GM19025 (cell line): ENCODE results near the gene LHX2.

ENCODE experiments used
- ATAC-seq: cut with Tn5 transposase; IDR thresholded peaks from one replicate; pipeline ENCODE4 v1.9.1; 2021; ENCODE audit warnings: mild to moderate bottlenecking, low read depth, moderate library complexity; ENCODE audit not compliant: unreplicated experiment

Gene LHX2

DNA sequence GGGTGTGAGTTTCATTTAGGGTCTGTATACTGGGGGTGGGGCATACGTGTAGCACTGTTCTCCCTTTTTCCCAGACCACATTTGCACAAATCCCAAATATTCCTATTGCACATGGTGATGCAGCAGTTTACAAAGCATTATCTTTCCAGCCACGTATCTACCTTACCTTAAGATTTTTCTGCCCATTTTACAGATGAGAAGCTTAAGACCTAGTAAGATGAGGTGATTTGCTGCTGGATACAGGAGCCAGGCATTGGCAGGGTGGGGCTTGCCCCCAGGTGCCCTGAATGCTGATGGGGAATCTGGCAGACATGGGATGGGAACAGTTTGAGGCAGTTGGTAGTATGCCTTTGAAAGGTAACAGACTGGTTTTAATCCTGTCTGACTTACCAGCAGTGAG lies 12.5 kb downstream of the LHX2 start:
- ATAC-seq = no peak

DNA sequence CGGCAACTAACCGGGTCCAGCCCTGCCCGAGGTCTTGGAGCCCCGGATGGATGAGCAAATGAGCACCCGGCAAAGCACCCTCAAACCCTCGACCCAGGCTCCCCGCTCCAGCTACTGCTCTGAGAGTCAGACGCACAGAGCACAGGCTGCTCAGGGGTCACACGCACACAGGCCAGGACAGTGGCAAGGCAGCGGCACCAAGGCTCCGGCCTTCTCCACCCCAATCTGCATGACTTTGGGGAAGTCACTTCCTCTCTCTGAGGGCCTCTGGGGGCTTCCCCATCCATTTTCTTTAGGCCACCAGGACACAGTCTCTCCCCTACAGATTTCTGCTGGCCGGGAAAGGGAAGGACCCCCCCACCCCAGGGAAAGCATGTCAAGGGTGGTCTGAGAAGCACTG lies 18.0 kb downstream of the LHX2 start:
- no peak for ATAC-seq

GRCh38 chr9:124030969-124031451 lies 19.4 kb downstream of the LHX2 start:
- no peak for ATAC-seq

GRCh38 chr9:124032247-124032646 lies 20.7 kb downstream of the LHX2 start:
- ATAC-seq = no peak

DNA sequence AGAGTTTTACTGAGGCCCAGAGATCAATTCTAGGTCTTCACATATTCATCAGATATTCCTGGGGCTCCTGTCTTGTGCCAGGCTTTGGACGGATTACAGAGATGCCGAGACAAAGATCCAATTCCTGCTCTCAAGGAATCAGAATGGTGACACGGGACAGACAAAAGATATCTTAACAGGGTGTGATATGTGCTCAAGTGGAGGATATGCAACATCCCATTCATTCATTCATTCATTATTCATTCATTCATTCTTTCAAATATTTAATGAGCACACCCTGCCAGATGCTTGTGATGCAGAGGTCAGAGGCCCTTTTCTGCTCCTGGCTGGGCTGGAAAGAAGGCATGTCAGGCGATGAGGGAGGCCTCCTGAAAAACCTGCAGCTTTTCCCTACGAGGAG lies 21.8 kb downstream of the LHX2 start:
- no peak for ATAC-seq

DNA sequence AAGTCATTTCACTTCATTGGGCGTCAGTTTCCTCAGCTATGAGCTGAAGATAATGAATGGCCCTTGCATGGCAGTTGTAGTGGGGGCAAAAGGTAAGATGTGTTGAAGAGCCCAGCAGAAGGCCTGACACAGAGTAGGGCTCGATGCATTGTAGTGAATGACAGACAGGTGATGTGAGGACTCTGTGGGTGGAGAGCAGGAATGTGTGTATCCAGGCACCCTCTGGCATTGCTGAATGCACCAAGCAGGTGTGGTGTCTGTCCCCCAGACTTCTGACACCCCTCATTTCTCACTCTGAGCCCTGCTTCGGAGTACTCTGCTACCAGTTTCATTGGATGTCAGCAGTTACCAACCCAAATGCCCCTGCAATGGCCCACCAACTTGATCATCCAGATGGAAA lies 22.4 kb downstream of the LHX2 start:
- ATAC-seq = no peak

DNA sequence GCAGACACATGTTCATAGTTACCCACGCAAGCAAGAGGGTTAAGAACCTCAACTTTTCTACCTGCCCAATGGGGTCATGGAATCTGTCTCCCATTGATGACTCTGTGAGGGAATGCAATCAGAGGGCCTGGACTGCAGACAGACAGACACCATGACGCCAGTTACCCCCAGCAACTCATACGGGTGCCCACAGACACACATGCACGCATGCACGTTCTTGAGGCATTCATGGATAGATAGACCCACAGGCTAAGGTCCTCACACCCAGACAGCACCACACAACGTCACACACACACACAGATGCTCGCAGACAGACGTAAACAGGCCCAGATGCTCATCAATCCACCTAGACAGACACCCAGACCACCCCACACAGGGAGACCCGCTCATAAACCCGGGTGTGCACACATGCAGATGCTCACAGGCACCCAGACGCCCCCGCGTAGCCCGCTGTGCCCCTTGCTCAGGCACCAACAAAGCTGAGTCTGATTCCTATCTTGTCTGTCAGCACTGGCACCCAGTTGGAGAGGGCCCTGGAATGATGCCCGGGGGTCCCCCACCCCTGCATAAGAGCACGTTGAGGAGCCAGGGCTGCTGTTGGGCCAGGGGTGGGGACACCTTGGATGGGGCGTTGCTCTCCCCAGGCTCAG lies 23.6 kb downstream of the LHX2 start:
- no peak for ATAC-seq

- no peak for ATAC-seq
Measured at GRCh38 chr9:124036578-124036977, 25.0 kb downstream of the LHX2 start.

DNA sequence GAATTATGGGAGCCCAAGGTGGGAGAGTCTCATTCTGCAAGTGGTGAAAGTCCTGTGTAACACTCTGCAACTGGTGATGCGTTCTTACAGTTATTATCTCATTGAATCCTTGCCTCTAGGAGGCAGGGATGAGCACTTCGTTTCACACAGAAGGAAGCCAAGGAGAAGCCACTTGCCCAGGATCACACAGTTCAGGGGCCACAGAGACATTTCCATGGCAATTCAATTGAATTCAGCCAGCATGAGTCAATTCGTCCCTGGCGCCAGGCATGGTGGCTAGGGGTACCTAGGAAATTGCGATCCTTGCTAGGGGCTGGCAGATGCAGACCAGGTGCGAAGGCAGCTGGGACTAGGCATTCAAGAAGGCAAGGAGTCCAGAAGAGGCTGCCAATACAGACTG lies 26.2 kb downstream of the LHX2 start:
- no peak for ATAC-seq

DNA sequence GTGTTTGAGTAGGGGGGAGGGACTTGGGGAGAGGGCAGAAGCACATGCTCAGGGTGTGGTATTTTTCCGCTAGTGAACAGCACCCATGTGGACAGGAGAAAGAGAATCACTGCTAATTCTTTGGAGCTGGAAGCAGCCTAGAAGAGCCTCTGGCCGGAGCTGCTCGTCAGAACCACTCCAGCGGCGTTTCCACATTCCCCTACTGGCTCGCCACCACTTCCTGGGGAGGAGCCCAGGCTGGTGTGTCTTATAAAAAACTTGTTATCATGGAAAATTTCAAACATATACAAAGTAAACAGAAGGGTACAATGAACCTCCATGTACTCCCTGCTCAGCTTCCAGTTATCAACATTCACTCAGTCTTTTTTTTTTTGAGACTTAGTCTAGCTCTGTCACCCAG lies 26.7 kb downstream of the LHX2 start:
- no peak for ATAC-seq

DNA sequence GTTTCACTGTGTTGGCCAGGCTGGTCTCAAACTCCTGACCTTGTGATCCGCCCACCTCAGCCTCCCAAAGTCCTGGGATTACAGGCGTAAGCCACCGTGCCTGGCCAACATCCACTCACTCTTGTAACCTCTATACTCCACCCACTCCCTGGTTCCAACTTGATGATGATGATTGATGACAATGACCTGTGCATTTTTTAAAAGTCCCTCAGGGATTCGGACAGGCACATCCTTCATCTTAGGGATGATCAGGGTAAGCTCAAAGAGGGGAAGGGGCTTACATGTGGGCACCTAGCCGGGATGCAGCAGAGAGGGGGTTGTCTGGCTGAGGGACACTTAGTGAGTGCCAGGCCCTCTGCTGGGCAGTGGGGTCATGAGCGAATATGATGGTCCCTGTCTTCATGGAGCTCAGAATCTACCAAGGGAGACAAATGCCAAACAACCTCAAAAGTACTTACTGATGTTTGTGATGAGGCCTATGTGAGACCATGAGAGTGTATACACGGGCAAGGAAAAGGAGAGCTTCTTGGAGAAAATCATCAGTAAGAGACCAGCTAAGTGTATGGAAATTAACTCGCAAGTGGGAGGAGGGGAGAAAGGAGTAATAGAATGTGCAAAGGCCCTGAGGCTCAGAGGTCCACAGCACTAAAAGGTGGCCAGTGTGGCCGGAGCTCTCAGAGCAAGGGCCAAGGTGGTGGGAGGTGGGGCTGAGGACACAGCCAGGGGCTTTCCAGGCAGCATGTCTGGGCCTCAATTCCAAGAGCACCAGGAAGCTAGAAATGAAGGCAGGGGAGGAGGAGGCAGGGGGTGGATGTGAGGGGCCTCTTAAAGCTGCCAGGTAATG lies 27.4 kb downstream of the LHX2 start:
- ATAC-seq = no peak

DNA sequence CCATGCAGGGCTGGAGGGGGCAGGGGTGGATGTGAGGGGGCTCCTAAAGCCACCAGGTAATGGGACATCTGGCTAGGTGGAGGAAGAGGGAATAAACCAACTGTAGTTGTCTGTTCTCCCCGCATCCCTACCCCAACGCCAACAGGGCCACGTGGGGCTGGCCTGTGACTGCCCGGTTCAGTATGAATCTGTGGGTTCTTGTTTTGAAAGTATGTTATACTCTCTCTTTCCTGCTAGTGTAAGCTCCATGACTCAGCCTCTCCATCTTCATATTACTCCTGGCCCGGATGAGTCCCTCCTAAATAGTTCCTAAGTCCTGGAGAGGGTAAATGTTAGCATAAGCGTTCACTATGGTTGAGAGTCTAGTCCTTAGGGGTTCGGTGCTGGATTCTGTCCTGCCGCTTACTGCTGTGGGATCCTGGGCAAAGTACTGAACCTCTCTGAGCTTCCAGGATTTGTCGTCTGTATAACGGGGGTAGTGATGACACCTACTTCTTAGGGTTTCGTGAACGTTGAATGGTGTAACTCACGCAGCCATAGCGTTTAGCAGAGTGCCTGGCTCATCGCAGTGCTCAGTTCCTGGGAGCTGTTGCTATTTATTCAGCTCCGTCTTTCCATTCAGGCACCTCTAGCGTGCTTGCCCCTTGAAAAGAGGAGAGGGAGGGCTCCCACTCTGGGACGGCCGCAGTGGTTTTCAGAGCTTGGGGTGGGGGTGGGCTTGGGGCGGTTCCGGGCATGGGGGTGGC lies 28.8 kb downstream of the LHX2 start:
- no peak for ATAC-seq

DNA sequence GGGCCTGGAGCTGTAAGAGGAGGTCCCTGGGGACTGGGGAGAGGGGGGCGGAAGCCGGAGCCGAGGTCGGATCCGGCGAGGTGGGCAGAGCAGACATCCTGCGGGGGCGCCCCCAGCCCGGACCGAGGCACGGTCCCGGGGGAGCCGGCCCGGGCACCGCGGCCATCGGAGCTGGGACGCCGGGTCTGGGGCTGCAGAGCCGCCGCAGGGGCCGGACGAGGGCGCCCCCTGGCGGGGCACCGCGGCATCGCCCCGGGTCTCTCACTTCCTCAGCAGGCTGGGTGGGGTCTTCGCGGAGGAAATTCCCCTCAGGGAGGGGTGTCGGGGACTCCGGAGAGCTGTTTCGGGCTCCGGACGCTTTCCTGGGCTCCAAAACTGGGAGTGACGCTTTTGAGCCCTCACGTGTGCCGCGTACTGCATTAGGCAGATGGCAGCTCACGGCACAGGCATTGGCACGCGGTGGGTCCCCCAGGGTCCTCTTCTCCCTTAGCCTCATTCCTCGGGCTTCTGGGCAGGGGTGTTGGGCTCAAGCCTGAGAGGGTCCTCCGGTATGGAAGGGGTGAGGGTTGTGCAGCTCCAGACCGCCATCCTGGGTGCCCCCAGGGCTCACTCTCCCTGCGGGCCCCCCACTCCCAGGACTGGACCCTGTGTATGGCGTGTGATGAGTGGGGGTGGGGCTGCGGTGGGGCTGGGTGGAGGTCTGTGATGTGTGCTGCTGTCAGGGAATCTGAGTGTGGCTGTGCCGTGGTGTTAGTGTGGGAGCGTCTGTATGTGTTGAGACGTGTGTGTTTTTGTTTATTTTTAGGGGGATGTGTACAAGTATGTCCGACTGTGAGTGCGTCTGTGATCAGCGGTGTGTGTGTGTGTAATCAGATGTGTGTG lies 29.6 kb downstream of the LHX2 start:
- no peak for ATAC-seq

- ATAC-seq = no peak
Measured at GRCh38 chr9:124041817-124042116, 30.2 kb downstream of the LHX2 start.

DNA sequence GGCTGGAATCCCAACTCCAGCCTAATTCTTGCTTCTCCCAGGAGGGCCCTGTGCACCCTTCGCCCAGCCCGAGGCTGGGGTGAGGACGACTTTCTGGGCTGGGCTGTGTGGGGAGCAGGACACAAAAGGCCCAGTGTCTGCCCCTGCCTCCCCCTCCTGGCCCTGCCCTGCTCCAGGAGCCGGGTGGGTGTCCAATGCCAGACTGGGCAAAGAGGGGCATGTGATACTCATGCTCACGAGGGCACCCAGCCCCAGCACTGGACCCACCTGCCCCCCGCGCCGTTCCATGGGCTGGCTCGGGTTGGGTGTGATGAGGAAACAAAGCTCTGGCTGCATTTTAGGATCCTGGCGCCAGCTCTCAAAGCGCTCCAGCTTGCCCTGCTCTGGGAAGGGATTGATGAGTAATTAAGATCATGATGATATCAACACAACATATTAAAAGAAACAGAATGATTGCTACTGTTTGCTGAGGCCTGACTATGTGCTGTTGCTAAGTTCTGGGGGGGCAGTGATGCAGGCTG lies 30.7 kb downstream of the LHX2 start:
- no peak for ATAC-seq

DNA sequence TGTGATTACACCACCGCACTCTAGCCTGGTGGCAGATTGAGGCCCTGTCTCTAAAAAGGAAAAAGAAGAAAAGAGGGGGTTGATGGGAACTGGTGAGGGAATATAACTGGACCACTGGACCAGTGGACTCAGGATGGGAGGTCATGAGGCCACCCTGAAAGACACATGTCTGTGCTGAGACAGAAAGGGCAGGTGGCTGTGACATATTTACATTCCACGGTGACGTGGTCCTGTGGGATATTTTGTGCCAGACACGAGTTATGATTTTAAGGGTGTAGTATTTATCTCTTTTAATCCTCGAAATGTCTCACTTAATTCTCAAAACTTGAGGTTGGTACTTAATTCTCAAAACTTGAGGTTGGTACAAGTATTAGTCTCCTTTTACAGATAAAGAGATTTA lies 32.9 kb downstream of the LHX2 start:
- ATAC-seq = no peak

GRCh38 chr9:124045076-124045829 lies 33.7 kb downstream of the LHX2 start:
- ATAC-seq = no peak

DNA sequence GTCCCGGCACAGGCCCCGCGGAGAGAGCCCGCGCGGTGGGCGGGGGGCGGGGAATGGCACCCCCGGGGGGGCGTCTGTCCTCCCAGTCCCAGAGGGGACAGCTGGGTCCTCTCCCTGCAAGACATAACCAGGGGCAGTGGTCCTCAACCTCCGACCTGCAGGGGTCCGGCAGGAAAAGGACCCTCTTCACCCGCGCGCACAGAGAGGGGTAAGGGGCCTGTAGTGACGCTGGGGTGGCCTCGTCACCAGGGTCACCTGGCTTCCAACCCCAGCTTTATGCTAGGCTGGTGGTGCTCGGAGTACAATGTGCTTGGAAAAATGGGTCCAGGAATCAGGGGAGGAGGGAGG lies 34.2 kb downstream of the LHX2 start:
- ATAC-seq = no peak

GRCh38 chr9:124046189-124046588 lies 34.6 kb downstream of the LHX2 start:
- ATAC-seq = no peak

DNA sequence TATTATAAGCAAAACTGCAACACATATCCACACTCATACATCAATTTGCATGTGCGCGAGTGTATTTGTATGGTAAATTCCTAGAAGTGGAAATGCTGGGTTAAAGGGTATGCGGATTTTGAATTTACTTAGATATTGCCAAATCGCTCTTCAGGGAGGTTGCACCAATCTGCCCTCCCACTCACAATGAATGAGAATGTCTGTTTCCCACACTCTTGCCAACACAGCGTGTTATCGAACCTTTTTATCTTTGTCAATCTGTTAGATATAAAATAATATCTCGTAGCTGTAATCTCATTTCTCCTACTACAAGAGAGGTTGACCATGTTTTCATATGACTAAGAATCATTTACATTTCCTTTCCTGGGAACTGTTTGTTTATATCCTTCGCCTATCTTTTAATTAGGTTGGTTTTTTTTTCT lies 35.7 kb downstream of the LHX2 start:
- no peak for ATAC-seq
